GM23338 (cell line): ENCODE data around the gene UBXN4.

Experiments used
- CREB1 ChIP-seq: fragments of 250-450 bp; sonication (Bioruptor Pico); IDR thresholded peaks from 2 replicates; pipeline ENCODE4 v1.5.0; 2020; ENCODE audit warnings: low read depth, mild to moderate bottlenecking, moderate library complexity
- CTCF ChIP-seq, 2 experiments: fragments of 200-600 bp in 1 of 2; sonication (generic) in 1 of 2; conservative IDR thresholded peaks; 2 replicates each; pipeline versions ENCODE4 v1.5.1 to v1.6.1; 2016 to 2017; ENCODE audit warnings: antibody characterized with exemption in 2 of 2, low read depth in 2 of 2, mild to moderate bottlenecking in 2 of 2, moderate library complexity in 1 of 2
- ETS1 ChIP-seq: IDR thresholded peaks from 2 replicates; pipeline ENCODE4 v1.6.1; 2016; ENCODE audit warnings: antibody characterized with exemption
- EZH2 ChIP-seq: fragments of 200-600 bp; sonication (generic); IDR thresholded peaks from one replicate; pipeline ENCODE4 v1.8.0; 2017; ENCODE audit warnings: antibody characterized with exemption, mild to moderate bottlenecking, low read depth; ENCODE audit not compliant: unreplicated experiment
- EZH2phosphoT487 ChIP-seq: fragments of 200-600 bp; sonication (generic); IDR thresholded peaks from one replicate; pipeline ENCODE4 v1.8.1; 2018; ENCODE audit warnings: antibody characterized with exemption; ENCODE audit not compliant: unreplicated experiment
- JUNB ChIP-seq: IDR thresholded peaks from one replicate; pipeline ENCODE4 v1.6.1; 2016; ENCODE audit warnings: antibody characterized with exemption; ENCODE audit not compliant: unreplicated experiment
- NANOG ChIP-seq: IDR thresholded peaks from 2 replicates; pipeline ENCODE4 v1.6.1; 2016; ENCODE audit warnings: antibody characterized with exemption, borderline replicate concordance
- POLR2AphosphoS5 ChIP-seq: IDR thresholded peaks from 2 replicates; pipeline ENCODE4 v1.6.1; 2016; ENCODE audit warnings: antibody characterized with exemption, low read depth
- REST ChIP-seq: IDR thresholded peaks from one replicate; pipeline ENCODE4 v1.6.1; 2018; ENCODE audit warnings: antibody characterized with exemption; ENCODE audit not compliant: unreplicated experiment
- STAT1 ChIP-seq: IDR thresholded peaks from one replicate; pipeline ENCODE4 v1.6.1; 2016; ENCODE audit warnings: antibody characterized with exemption; ENCODE audit not compliant: unreplicated experiment
- ZNF114 ChIP-seq: fragments of 250-450 bp; sonication (Bioruptor Pico); IDR thresholded peaks from 2 replicates; pipeline ENCODE4 v1.5.0; 2020; ENCODE audit warnings: mild to moderate bottlenecking, moderate library complexity

- TF ChIP-seq POLR2AphosphoS5 (no peak), EZH2 (no peak), CTCF (conservative IDR thresholded peaks at IDR 0.05; ENCODE audit: low read depth in 2 of 2) (no peak), REST (no peak), CREB1 (CRISPR knock-in tag) (no peak), ETS1 (no peak), ZNF114 (CRISPR knock-in tag) (no peak), STAT1 (no peak), EZH2phosphoT487 (no peak), NANOG (no peak), JUNB (no peak)
These were observed 78.5 kb downstream of the UBXN4 start for GRCh38 chr2:135820003-135820618.
